HG03175 (cell line): Measurements from ENCODE around the gene NAV2.

Experiments
- ATAC-seq: cut with Tn5 transposase; IDR thresholded peaks from one replicate; pipeline ENCODE4 v1.9.1; 2021; ENCODE audit warnings: mild to moderate bottlenecking, moderate library complexity; ENCODE audit not compliant: unreplicated experiment

The NAV2 gene

GRCh38 chr11:20010851-20011225 is 298.2 kb downstream of the NAV2 start:
- no peak for ATAC-seq

GRCh38 chr11:20011307-20011951 is 298.8 kb downstream of the NAV2 start:
- ATAC-seq, result no peak

GRCh38 chr11:20013346-20014066 is 300.9 kb downstream of the NAV2 start:
- no peak for ATAC-seq

DNA sequence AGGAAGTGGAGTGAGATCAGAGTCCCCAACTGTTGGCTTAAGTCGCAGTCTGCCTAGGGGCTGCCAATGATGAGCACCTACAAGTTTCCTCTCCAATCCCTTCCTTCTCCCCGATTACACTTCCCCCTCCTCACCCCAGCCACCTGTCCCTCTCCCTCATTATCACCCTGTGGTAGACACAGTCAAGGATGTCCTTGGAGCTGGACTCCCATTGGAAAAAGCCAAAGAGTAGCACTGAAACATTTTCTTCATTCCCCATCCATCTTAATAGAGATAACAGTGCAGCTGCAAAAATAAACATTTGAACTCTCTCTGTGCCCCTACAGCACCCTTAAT is 301.4 kb downstream of the NAV2 start:
- no peak for ATAC-seq

DNA sequence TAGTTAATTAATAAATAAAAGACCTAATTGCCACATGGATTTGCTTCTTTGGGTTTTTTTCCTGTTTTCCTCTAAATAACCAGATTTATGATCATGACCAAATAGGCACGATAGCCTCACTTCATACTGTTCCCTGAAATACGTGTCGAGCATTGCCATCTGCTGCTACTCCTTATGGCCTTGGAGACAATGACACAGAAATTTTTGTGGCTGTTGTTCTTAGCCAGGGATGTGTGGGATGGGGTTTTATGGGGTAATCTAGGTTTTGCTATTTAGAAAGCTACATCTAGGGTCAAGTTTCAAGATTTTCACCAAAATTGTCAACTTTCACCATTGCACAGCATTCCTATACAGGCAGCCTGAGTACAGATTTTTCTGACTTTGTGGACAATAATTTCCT is 302.5 kb downstream of the NAV2 start:
- no peak for ATAC-seq

- ATAC-seq, result no peak
Measured at GRCh38 chr11:20015529-20016427, 303.1 kb downstream of the NAV2 start.

- ATAC-seq, result no peak
Measured at GRCh38 chr11:20016526-20016925, 303.9 kb downstream of the NAV2 start.

DNA sequence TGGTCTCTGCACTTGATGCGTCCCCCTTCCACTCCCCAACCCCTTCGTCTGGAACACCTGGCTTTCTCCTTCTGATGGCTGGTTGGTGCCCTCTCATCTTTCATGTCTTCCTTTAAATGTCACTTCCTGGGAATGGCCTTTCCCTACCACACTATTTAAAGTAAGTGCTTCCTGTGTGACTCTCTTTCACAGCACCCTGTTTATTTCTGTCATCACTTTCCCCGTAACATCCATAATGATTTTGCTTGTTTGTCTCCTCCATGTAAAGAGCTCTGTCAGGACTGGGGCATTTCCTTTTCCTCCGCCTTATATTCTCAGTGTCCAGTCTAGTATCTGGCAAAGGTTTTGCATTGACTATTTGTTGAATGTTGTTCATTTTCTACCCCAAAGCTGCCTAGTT is 304.7 kb downstream of the NAV2 start:
- no peak for ATAC-seq

- no peak for ATAC-seq
Measured at GRCh38 chr11:20020198-20020597, 307.6 kb downstream of the NAV2 start.

GRCh38 chr11:20020716-20021115 is 308.1 kb downstream of the NAV2 start:
- ATAC-seq, result no peak

DNA sequence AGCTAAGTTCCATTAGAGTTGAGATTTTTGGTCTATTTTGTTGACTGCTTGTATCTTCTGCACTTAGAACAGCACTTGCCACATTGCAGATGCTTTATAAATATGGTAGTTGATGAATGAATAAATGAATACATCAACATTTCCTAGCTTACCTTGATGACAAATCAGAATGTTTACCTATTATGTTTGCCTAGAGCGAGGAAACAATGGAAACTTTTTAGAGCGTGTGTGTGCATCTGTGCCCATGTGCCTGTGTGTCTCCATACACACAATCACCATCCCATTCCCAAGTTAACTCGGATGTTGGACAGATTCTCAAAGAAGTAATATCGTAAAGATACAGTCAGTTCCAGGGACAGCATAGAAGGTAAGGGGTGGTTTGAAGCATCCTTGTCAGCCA is 308.6 kb downstream of the NAV2 start:
- no peak for ATAC-seq

GRCh38 chr11:20021771-20022362 is 309.2 kb downstream of the NAV2 start:
- no peak for ATAC-seq

GRCh38 chr11:20022363-20023081 is 309.9 kb downstream of the NAV2 start:
- no peak for ATAC-seq

DNA sequence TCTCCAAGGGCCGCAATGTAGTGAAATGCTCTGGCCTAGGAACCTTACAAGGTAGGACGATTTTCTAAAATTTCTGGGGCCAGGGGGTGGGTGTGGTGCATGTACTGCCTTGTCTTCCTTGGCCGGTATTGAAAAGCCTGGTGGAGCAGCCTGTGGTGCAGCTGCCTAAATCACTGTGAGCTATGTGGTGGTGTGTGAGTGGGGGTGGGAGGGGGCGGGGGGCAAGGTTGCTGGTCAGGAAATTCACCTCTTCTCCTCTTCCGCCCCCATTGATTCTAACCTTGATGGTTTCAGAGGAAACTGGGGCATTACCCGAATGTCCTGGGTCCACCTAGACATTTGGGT is 310.4 kb downstream of the NAV2 start:
- no peak for ATAC-seq

GRCh38 chr11:20024172-20024935 is 311.7 kb downstream of the NAV2 start:
- ATAC-seq, result no peak

GRCh38 chr11:20025332-20025840 is 312.7 kb downstream of the NAV2 start:
- ATAC-seq, result no peak

GRCh38 chr11:20026629-20027555 is 314.3 kb downstream of the NAV2 start:
- no peak for ATAC-seq

DNA sequence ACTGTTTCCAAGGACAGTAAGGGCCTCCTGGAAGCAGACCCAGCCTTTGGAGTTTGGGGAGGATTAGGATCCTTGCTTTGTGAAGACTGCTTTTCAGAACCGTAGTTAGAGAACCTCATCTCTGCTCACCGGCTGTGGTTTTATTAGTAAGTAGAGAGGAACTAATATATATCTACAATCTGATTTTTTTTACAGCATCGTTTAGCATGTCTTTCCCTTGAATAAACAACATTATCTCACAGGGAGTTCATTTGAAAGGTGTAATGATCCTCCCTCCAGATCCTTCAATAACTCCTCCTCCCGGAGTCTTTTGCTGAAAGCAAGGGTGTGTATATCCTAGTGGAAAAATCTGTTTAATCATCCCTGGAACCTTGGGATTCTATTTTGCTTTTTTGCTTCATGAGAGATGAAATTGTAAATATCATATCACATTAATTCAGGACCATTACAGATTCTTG is 314.9 kb downstream of the NAV2 start:
- ATAC-seq, result no peak

- ATAC-seq, result no peak
Measured at GRCh38 chr11:20029193-20029592, 316.6 kb downstream of the NAV2 start.
